ENCODE results near the gene STAMBPL1. TPM values are rescaled to one million over a fixed set of nuclear protein-coding genes. Genes with fewer than 3 reads are reported as not detected.

The STAMBPL1 gene
- total RNA-seq, 1 donor from 2014 or later: 1.5 TPM

DNA sequence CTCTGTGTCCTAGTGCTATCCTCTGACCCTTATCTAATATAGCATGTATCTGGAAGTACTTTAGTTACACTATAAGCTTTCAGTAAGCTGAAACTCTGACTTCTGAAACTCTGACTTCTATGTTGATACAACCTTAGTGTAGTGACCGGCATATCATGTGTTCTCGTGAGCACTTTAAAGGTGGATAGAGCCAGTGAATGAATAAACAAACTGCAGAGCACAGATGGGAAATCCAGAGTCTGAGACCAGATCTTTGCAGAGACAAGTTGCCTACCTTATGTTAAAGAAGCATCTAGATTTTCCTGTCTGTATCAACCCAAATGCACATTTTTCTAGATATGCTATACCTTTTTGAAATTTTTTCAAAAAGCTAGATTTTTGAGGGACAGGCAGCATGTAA, 69.0 kb downstream of the STAMBPL1 start:
- peaks cover 28% of the 10 kb centered on the region for H3K4me1 ChIP-seq (ENCODE audit: insufficient read depth, low read length)
- no peaks in the 10 kb centered on the region for H3K36me3 ChIP-seq (ENCODE audit: insufficient read depth, low read length)
- FAIRE-seq (peak; percentile 5), DNase-seq (ENCODE audit: low read depth) (no peak)
- peaks cover 3% of the 10 kb centered on the region for H3K9me3 Mint-ChIP-seq (ENCODE audit: unreplicated experiment)
- peaks cover 31% of the 10 kb centered on the region for H4K20me1 ChIP-seq (ENCODE audit: insufficient read depth, low read length)
- no peak overlapping the region for H3K27ac Mint-ChIP-seq (ENCODE audit: unreplicated experiment)
- no peak overlapping the region for H2AFZ ChIP-seq (ENCODE audit: low read depth, low read length)
- no peak for TF ChIP-seq CTCF (IDR thresholded peaks at IDR 0.05; ENCODE audit: insufficient read depth, low read depth, low read length)
- TF ChIP-seq EZH2 (IDR thresholded peaks at IDR 0.05; ENCODE audit: insufficient read depth, low read length): no peak
- H3K4me2 ChIP-seq (ENCODE audit: low read length): peak overlapping the region; percentile 56
- H3K4me1 Mint-ChIP-seq (ENCODE audit: low read depth, unreplicated experiment): peaks cover 12% of the 10 kb centered on the region
- no peak overlapping the region for H3K27ac ChIP-seq (ENCODE audit: low read depth, low read length)
- no peak overlapping the region for H3K4me3 ChIP-seq (ENCODE audit: insufficient read depth, low read depth, low read length)
- no peak overlapping the region for H3K9ac ChIP-seq (ENCODE audit: low read length)
- H3K36me3 Mint-ChIP-seq (ENCODE audit: low read depth, unreplicated experiment): peaks cover 6% of the 10 kb centered on the region
- no peaks in the 10 kb centered on the region for H3K9me3 ChIP-seq (ENCODE audit: insufficient read depth, low read depth, low read length)
- H3K27me3 Mint-ChIP-seq (ENCODE audit: low read depth, unreplicated experiment): no peaks in the 10 kb centered on the region
- peaks cover 43% of the 10 kb centered on the region for H3K79me2 ChIP-seq (ENCODE audit: insufficient read depth, low read length)
- H3K27me3 ChIP-seq (ENCODE audit: insufficient read depth, low read length): no peaks in the 10 kb centered on the region
- H3K4me3 Mint-ChIP-seq (ENCODE audit: unreplicated experiment): peak overlapping the region; percentile 1

GRCh38 chr10:88949912-88950837, 70.1 kb downstream of the STAMBPL1 start:
- Histone ChIP-seq H3K9ac (ENCODE audit: low read length) (peak overlapping the region; percentile 48), H3K36me3 (ENCODE audit: insufficient read depth, low read length) (no peaks in the 10 kb centered on the region), H3K27ac (ENCODE audit: low read depth, low read length) (no peak overlapping the region), H3K4me3 (ENCODE audit: insufficient read depth, low read depth, low read length) (peak overlapping the region; percentile 55), H3K9me3 (ENCODE audit: insufficient read depth, low read depth, low read length) (no peaks in the 10 kb centered on the region), H4K20me1 (ENCODE audit: insufficient read depth, low read length) (peaks cover 31% of the 10 kb centered on the region), H2AFZ (ENCODE audit: low read depth, low read length) (no peak overlapping the region), H3K4me2 (ENCODE audit: low read length) (peak overlapping the region; percentile 76), H3K27me3 (ENCODE audit: insufficient read depth, low read length) (no peaks in the 10 kb centered on the region), H3K4me1 (ENCODE audit: insufficient read depth, low read length) (peaks cover 28% of the 10 kb centered on the region), H3K79me2 (ENCODE audit: insufficient read depth, low read length) (peaks cover 43% of the 10 kb centered on the region)
- H3K9me3 Mint-ChIP-seq (ENCODE audit: unreplicated experiment): peaks cover 3% of the 10 kb centered on the region
- H3K27ac Mint-ChIP-seq (ENCODE audit: unreplicated experiment): no peak overlapping the region
- no peak for TF ChIP-seq CTCF (IDR thresholded peaks at IDR 0.05; ENCODE audit: insufficient read depth, low read depth, low read length)
- TF ChIP-seq EZH2 (IDR thresholded peaks at IDR 0.05; ENCODE audit: insufficient read depth, low read length): no peak
- peaks cover 3% of the 10 kb centered on the region for H3K36me3 Mint-ChIP-seq (ENCODE audit: low read depth, unreplicated experiment)
- peaks cover 12% of the 10 kb centered on the region for H3K4me1 Mint-ChIP-seq (ENCODE audit: low read depth, unreplicated experiment)
- H3K4me3 Mint-ChIP-seq (ENCODE audit: unreplicated experiment): peak overlapping the region; percentile 78
- FAIRE-seq (peak; percentile 45), DNase-seq (ENCODE audit: low read depth) (no peak)
- H3K27me3 Mint-ChIP-seq (ENCODE audit: low read depth, unreplicated experiment): no peaks in the 10 kb centered on the region

Data from astrocyte (in vitro differentiated cells and primary cell).